H9 (cell line): Measurements from ENCODE around the gene SPRY2. TPM values are rescaled to one million over a fixed set of nuclear protein-coding genes. Genes with fewer than 3 reads are reported as not detected.

Experiments used
- DNase-seq: peaks from one replicate; pipeline ENCODE4 v3.0.0-alpha.2; 2017
- H2AFZ ChIP-seq: one replicate; pipeline ENCODE4 v1.6.1; 2013; ENCODE audit warnings: mild to moderate bottlenecking, low read length, control low read depth, moderate library complexity
- H2AK5ac ChIP-seq: 2 replicates; pipeline ENCODE4 v1.6.1; 2013; ENCODE audit warnings: low read length, control low read depth, mixed read lengths; ENCODE audit not compliant: insufficient read length
- H2BK120ac ChIP-seq: one replicate; pipeline ENCODE4 v1.6.1; 2013; ENCODE audit warnings: low read depth, mild to moderate bottlenecking, low read length, control low read depth, inconsistent platforms; ENCODE audit not compliant: poor library complexity, severe bottlenecking
- H2BK12ac ChIP-seq: 2 replicates; pipeline ENCODE4 v1.6.1; 2013; ENCODE audit warnings: low read length, control low read depth, mixed read lengths, low read depth; ENCODE audit not compliant: insufficient read length
- H2BK15ac ChIP-seq: 2 replicates; pipeline ENCODE4 v1.6.1; 2013; ENCODE audit warnings: low read depth, low read length, control low read depth
- H2BK20ac ChIP-seq: one replicate; pipeline ENCODE4 v1.6.1; 2013; ENCODE audit warnings: low read depth, mild to moderate bottlenecking, low read length, control low read depth, inconsistent platforms; ENCODE audit not compliant: poor library complexity, severe bottlenecking
- H2BK5ac ChIP-seq: 2 replicates; pipeline ENCODE4 v1.6.1; 2013; ENCODE audit warnings: low read length, control low read depth, mixed read lengths; ENCODE audit not compliant: insufficient read length
- H3K14ac ChIP-seq: 2 replicates; pipeline ENCODE4 v1.6.1; 2013; ENCODE audit warnings: low read length, control low read depth; ENCODE audit not compliant: insufficient read depth
- H3K18ac ChIP-seq: 2 replicates; pipeline ENCODE4 v1.6.1; 2013; ENCODE audit warnings: low read depth, mild to moderate bottlenecking, mixed read lengths, low read length, control low read depth; ENCODE audit not compliant: insufficient read length
- H3K23ac ChIP-seq: 2 replicates; pipeline ENCODE4 v1.6.1; 2013; ENCODE audit warnings: low read length, control low read depth, mixed read lengths, low read depth; ENCODE audit not compliant: insufficient read length
- H3K23me2 ChIP-seq: 2 replicates; pipeline ENCODE4 v1.6.1; 2013; ENCODE audit warnings: low read depth, mild to moderate bottlenecking, mixed read lengths, low read length, control low read depth; ENCODE audit not compliant: insufficient read length, poor library complexity, severe bottlenecking
- H3K27ac ChIP-seq: 2 replicates; pipeline ENCODE4 v1.5.1; 2013; ENCODE audit warnings: low read length, control low read depth, mixed read lengths, low read depth; ENCODE audit not compliant: insufficient read length
- H3K27me3 ChIP-seq: 2 replicates; pipeline ENCODE4 v1.6.1; 2013; ENCODE audit warnings: low read length, control low read depth, inconsistent platforms; ENCODE audit not compliant: insufficient read depth
- H3K4ac ChIP-seq: 2 replicates; pipeline ENCODE4 v1.6.1; 2013; ENCODE audit warnings: low read depth, mild to moderate bottlenecking, control low read depth, inconsistent platforms, low read length, moderate library complexity
- H3K4me1 ChIP-seq: 2 replicates; pipeline ENCODE4 v1.6.1; 2013; ENCODE audit warnings: low read length, control low read depth, inconsistent platforms; ENCODE audit not compliant: insufficient read depth
- H3K4me2 ChIP-seq: 2 replicates; pipeline ENCODE4 v1.6.1; 2013; ENCODE audit warnings: low read length, control low read depth, mixed read lengths; ENCODE audit not compliant: insufficient read length, insufficient read depth
- H3K56ac ChIP-seq: 2 replicates; pipeline ENCODE4 v1.6.1; 2013; ENCODE audit warnings: low read depth, mild to moderate bottlenecking, mixed read lengths, low read length, control low read depth; ENCODE audit not compliant: insufficient read length
- H3K79me1 ChIP-seq: 2 replicates; pipeline ENCODE4 v1.6.1; 2013; ENCODE audit warnings: low read depth, mild to moderate bottlenecking, moderate library complexity, low read length, control low read depth, inconsistent platforms; ENCODE audit not compliant: insufficient read depth, poor library complexity, severe bottlenecking
- H3K79me2 ChIP-seq: 2 replicates; pipeline ENCODE4 v1.6.1; 2013; ENCODE audit warnings: low read length, control low read depth, inconsistent platforms; ENCODE audit not compliant: insufficient read depth
- H3K9ac ChIP-seq: 2 replicates; pipeline ENCODE4 v1.6.1; 2013; ENCODE audit warnings: low read length, control low read depth, mixed read lengths; ENCODE audit not compliant: insufficient read length; ENCODE audit errors: extremely low read depth
- H3K9me3 ChIP-seq: one replicate; pipeline ENCODE4 v1.6.1; 2013; ENCODE audit warnings: low read depth, low read length, inconsistent platforms; ENCODE audit not compliant: control insufficient read depth
- H3T11ph ChIP-seq: one replicate; pipeline ENCODE4 v1.6.1; 2013; ENCODE audit warnings: mild to moderate bottlenecking, low read length, control low read depth, inconsistent platforms
- H4K20me1 ChIP-seq: one replicate; pipeline ENCODE4 v1.6.1; 2013; ENCODE audit not compliant: control insufficient read depth, insufficient read length, insufficient read depth
- H4K5ac ChIP-seq: 2 replicates; pipeline ENCODE4 v1.6.1; 2013; ENCODE audit warnings: low read depth, mild to moderate bottlenecking, mixed read lengths, low read length, control low read depth; ENCODE audit not compliant: insufficient read length
- H4K8ac ChIP-seq: replicated peaks from 2 replicates; pipeline ENCODE4 v1.6.1; 2013; ENCODE audit warnings: low read length, control low read depth, mixed read lengths, low read depth; ENCODE audit not compliant: insufficient read length
- H4K91ac ChIP-seq: 2 replicates; pipeline ENCODE4 v1.6.1; 2013; ENCODE audit warnings: low read depth, mild to moderate bottlenecking, moderate library complexity, mixed read lengths, low read length, control low read depth; ENCODE audit not compliant: insufficient read length
- H3K27ac Mint-ChIP-seq, 3 experiments: 2 replicates in 2 of 3; 3 replicates in 1 of 3; pipeline ENCODE4 v1.8.0; 2020 to 2021; ENCODE audit warnings: mixed read lengths in 3 of 3, mild to moderate bottlenecking in 1 of 3, moderate library complexity in 1 of 3
- H3K27me3 Mint-ChIP-seq: 2 replicates; pipeline ENCODE4 v1.8.0; 2021; ENCODE audit warnings: low read depth, mild to moderate bottlenecking, moderate library complexity, mixed read lengths
- H3K36me3 Mint-ChIP-seq, 3 experiments: 2 replicates in 2 of 3; 3 replicates in 1 of 3; pipeline ENCODE4 v1.8.0; 2020 to 2021; ENCODE audit warnings: low read depth in 3 of 3, mixed read lengths in 3 of 3; ENCODE audit not compliant: insufficient read depth in 1 of 3
- H3K4me1 Mint-ChIP-seq, 2 experiments: 2 replicates each; pipeline ENCODE4 v1.8.0; 2020; ENCODE audit warnings: mixed read lengths in 2 of 2
- H3K4me3 Mint-ChIP-seq, 2 experiments: 2 replicates in 1 of 2; 3 replicates in 1 of 2; pipeline ENCODE4 v1.8.0; 2020 to 2021; ENCODE audit warnings: mild to moderate bottlenecking in 2 of 2, mixed read lengths in 2 of 2, moderate library complexity in 1 of 2
- H3K9me3 Mint-ChIP-seq, 2 experiments: 2 replicates in 1 of 2; 3 replicates in 1 of 2; pipeline ENCODE4 v1.8.0; 2020; ENCODE audit warnings: mild to moderate bottlenecking in 2 of 2, mixed read lengths in 2 of 2, moderate library complexity in 1 of 2
- WGBS: extraction: QIAGEN DNeasy Blood & Tissue Kit; methylation state at CpG from one replicate; pipeline ENCODE4 v1.1.7; 2013; ENCODE audit warnings: missing lambda C conversion rate, low lambda C conversion rate, mixed read lengths; ENCODE audit not compliant: insufficient read length; ENCODE audit errors: extremely low coverage; 5-methylcytosine and 5-hydroxymethylcytosine counted together
- total RNA-seq: library from RNA; stranded (reverse); gene quantifications from 2 replicates; pipeline ENCODE4 v1.2.1, GENCODE V29; 2021
- TF ChIP-seq, protein P1 (sequence below): fragments of 200-600 bp; sonication (generic); conservative IDR thresholded peaks from 3 replicates; pipeline ENCODE4 v1.8.0; 2021; ENCODE audit warnings: antibody characterized with exemption, mild to moderate bottlenecking

The SPRY2 gene
- total RNA-seq, 1 experiment from 2014 or later, result 56.4 TPM

DNA sequence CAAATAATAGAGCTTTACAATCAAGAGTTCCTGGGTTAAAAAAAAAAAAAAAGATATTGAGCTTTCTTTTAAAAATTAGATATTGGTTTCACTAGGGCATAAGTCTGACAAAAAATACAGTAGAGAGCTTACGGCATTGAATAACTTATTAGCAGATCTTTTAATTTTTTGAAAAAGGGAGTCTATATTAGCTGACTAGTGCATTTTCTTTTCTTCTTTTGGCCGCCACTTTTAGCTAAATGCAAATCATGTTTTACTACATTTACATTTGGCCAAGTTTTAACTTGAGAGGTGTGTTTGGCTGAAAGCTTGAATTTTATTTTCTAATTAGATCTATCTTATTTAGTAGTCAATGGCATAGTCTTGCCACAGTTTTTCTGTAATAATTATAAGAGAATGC, 43.4 kb downstream of the SPRY2 start:
- Histone ChIP-seq H3K9ac (no peak overlapping the region), H4K91ac (no peak overlapping the region), H2BK12ac (no peak overlapping the region), H3T11ph (no peak overlapping the region), H3K18ac (no peak overlapping the region), H3K14ac (no peak overlapping the region), H3K4me2 (no peak overlapping the region), H3K27me3 (no peaks in the 10 kb centered on the region), H3K23me2 (no peaks in the 10 kb centered on the region), H4K5ac (no peak overlapping the region), H2AFZ (no peak overlapping the region), H2AK5ac (no peak overlapping the region), H3K23ac (no peak overlapping the region), H3K56ac (no peak overlapping the region), H2BK5ac (no peak overlapping the region), H3K27ac (peak overlapping the region; percentile 1), H3K4me1 (peaks cover 4% of the 10 kb centered on the region; the same call in 1 of the 2 replicates), H2BK120ac (no peak overlapping the region), H4K20me1 (no peaks in the 10 kb centered on the region), H4K8ac (no peak overlapping the region), H3K9me3 (no peaks in the 10 kb centered on the region), H2BK15ac (no peak overlapping the region), H3K4ac (no peak overlapping the region), H3K79me1 (no peaks in the 10 kb centered on the region), H3K79me2 (no peaks in the 10 kb centered on the region), H2BK20ac (no peak overlapping the region)
- Mint-ChIP-seq H3K27me3 (no peaks in the 10 kb centered on the region), H3K27ac (peak overlapping the region; percentile 41 to 97 (median 83); a peak in 4 of 7 replicates), H3K4me1 (peaks cover 19 to 21% of the 10 kb centered on the region in 2 experiments), H3K36me3 (no peaks in the 10 kb centered on the region; a peak in 1 of 7 replicates), H3K4me3 (peak overlapping the region; percentile 19 to 50; a peak in 3 of 5 replicates), H3K9me3 (no peaks in the 10 kb centered on the region)
- DNase-seq, result no peak
- TF ChIP-seq, protein P1, sequence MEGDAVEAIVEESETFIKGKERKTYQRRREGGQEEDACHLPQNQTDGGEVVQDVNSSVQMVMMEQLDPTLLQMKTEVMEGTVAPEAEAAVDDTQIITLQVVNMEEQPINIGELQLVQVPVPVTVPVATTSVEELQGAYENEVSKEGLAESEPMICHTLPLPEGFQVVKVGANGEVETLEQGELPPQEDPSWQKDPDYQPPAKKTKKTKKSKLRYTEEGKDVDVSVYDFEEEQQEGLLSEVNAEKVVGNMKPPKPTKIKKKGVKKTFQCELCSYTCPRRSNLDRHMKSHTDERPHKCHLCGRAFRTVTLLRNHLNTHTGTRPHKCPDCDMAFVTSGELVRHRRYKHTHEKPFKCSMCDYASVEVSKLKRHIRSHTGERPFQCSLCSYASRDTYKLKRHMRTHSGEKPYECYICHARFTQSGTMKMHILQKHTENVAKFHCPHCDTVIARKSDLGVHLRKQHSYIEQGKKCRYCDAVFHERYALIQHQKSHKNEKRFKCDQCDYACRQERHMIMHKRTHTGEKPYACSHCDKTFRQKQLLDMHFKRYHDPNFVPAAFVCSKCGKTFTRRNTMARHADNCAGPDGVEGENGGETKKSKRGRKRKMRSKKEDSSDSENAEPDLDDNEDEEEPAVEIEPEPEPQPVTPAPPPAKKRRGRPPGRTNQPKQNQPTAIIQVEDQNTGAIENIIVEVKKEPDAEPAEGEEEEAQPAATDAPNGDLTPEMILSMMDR, result no peak
- WGBS, result no CpG with 5 or more reads among the region's 2 CpGs
